ENCODE data around the gene PTPRH.

DNA sequence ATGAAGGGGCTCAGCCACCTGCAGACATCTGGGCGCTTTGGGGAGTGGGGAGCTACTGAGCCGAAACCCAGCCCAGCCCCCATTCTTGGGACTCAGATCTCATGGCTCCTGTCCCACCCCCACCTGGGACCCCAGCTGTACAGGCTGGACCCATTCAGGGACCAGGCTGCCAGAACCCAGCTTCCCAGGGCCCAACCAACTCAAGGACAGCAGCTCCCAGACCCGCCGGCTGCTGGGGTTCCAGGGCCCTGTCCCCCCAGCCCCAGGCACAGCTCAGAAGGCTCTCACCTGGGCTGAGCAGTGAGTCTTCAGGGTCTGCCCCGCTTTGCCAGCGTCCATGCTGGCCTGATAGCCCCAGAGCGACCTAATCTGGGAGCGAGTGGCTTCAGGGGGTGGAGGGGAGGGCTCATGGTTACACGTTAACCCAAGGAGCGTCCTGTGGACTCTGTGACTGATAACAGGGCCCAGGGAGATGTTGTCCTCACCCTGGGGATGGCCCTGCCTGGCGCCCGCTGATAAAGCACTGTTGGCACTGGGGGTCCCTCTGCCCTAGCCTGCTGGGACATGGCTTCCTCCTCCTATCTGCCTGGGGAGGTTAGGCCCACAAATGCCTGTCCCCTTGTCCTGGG, 19.2 kb upstream of the PTPRH start, which contains the start of gene TMEM86B:
- TF ChIP-seq, protein P1, sequence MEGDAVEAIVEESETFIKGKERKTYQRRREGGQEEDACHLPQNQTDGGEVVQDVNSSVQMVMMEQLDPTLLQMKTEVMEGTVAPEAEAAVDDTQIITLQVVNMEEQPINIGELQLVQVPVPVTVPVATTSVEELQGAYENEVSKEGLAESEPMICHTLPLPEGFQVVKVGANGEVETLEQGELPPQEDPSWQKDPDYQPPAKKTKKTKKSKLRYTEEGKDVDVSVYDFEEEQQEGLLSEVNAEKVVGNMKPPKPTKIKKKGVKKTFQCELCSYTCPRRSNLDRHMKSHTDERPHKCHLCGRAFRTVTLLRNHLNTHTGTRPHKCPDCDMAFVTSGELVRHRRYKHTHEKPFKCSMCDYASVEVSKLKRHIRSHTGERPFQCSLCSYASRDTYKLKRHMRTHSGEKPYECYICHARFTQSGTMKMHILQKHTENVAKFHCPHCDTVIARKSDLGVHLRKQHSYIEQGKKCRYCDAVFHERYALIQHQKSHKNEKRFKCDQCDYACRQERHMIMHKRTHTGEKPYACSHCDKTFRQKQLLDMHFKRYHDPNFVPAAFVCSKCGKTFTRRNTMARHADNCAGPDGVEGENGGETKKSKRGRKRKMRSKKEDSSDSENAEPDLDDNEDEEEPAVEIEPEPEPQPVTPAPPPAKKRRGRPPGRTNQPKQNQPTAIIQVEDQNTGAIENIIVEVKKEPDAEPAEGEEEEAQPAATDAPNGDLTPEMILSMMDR (conservative IDR thresholded peaks at IDR 0.05; ENCODE audit: low read depth, low read length): no peak
- TF ChIP-seq EZH2 (IDR thresholded peaks at IDR 0.05; ENCODE audit: borderline replicate concordance, low read depth, low read length, poor library complexity, severe bottlenecking): no peak

Measured in A673 (cell line).